GM19372 (cell line): Measurements from ENCODE around the gene SS18L1.

Experiments used
- ATAC-seq: cut with Tn5 transposase; IDR thresholded peaks from one replicate; pipeline ENCODE4 v1.9.1; 2021; ENCODE audit warnings: mild to moderate bottlenecking, low read depth, moderate library complexity; ENCODE audit not compliant: unreplicated experiment

SS18L1 gene

GRCh38 chr20:62151835-62152364 lies 8.3 kb downstream of the SS18L1 start:
- no peak for ATAC-seq

GRCh38 chr20:62155428-62156253 lies 12.1 kb downstream of the SS18L1 start:
- no peak for ATAC-seq

GRCh38 chr20:62156254-62156556 lies 12.6 kb downstream of the SS18L1 start:
- ATAC-seq: no peak

- no peak for ATAC-seq
Observed at GRCh38 chr20:62156592-62157386, 13.2 kb downstream of the SS18L1 start.

GRCh38 chr20:62157387-62158087 lies 14.0 kb downstream of the SS18L1 start:
- ATAC-seq: no peak

GRCh38 chr20:62158088-62158400 lies 14.5 kb downstream of the SS18L1 start:
- no peak for ATAC-seq

GRCh38 chr20:62158541-62158940 lies 15.0 kb downstream of the SS18L1 start:
- ATAC-seq: no peak

GRCh38 chr20:62159052-62159451 lies 15.5 kb downstream of the SS18L1 start:
- no peak for ATAC-seq

GRCh38 chr20:62159839-62160238 lies 16.3 kb downstream of the SS18L1 start:
- ATAC-seq: no peak

- no peak for ATAC-seq
Observed at GRCh38 chr20:62160253-62160652, 16.7 kb downstream of the SS18L1 start.

GRCh38 chr20:62160876-62161275 lies 17.3 kb downstream of the SS18L1 start:
- no peak for ATAC-seq

- ATAC-seq: no peak
Observed at GRCh38 chr20:62161347-62161746, 17.8 kb downstream of the SS18L1 start.

GRCh38 chr20:62162765-62163484 lies 19.4 kb downstream of the SS18L1 start:
- no peak for ATAC-seq

GRCh38 chr20:62163485-62163865 lies 19.9 kb downstream of the SS18L1 start:
- no peak for ATAC-seq

- ATAC-seq: no peak
Observed at GRCh38 chr20:62163986-62164762, 20.6 kb downstream of the SS18L1 start.

- no peak for ATAC-seq
Observed at GRCh38 chr20:62164879-62165761, 21.6 kb downstream of the SS18L1 start.

- ATAC-seq: no peak
Observed at GRCh38 chr20:62165762-62166399, 22.3 kb downstream of the SS18L1 start.

- ATAC-seq: no peak
Observed at GRCh38 chr20:62167474-62167873, 23.9 kb downstream of the SS18L1 start.
